ENCODE data around the gene CPED1. TPM values are rescaled to one million over a fixed set of nuclear protein-coding genes. Genes with fewer than 3 reads are reported as not detected.

Gene CPED1
- total RNA-seq, 1 experiment from 2014 or later = 0.39 TPM

DNA sequence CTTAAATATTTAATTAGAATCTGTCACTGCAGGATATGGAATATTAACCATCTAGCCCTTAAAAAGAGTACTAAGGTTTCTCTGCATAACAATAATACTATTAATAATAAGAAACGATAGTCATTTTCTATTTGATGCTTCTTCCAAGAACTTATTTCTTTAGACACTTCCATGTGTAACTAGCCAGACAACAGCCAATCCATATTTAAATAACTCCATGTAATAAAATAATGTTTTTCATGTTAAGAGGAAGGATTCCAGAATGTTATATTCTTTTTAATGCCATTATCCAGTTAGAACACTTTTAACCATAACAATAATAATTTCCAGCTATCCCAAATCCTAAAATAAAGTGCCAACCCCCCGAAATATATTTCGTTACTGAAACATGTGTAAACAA is 170.2 kb downstream of the CPED1 start:
- no TSS peak for BruUV-seq (replicated peaks)
- Histone ChIP-seq H3K4me1 (ENCODE audit: control insufficient read depth, insufficient read depth, low read length) (no peaks in the 10 kb centered on the region), H3K4me3 (ENCODE audit: low read depth in 2 of 2, low read length in 2 of 2) (no peak overlapping the region), H3K27me3 (ENCODE audit: control insufficient read depth, insufficient read depth, low read length) (no peaks in the 10 kb centered on the region), H3K36me3 (ENCODE audit: control insufficient read depth, insufficient read depth, low read length) (no peaks in the 10 kb centered on the region), H3K9me3 (ENCODE audit: control insufficient read depth, insufficient read depth, low read depth, low read length) (no peaks in the 10 kb centered on the region), H3K27ac (ENCODE audit: low read length) (no peak overlapping the region)
- in situ Hi-C loops (cut with HindIII; ENCODE audit: low pct_unique_long_range_greater_than_20kb, low sequenced_read_pairs) = no loop called here
- intact Hi-C loops (cut with micrococcal nuclease; ENCODE audit: unreplicated experiment) = no loop called here
- CTCF ChIA-PET = no interaction called here
- no peak for TF ChIP-seq SIN3A (IDR thresholded peaks at IDR 0.05; ENCODE audit: borderline replicate concordance, insufficient read depth, low read depth, low read length)
- TF ChIP-seq, protein P1, sequence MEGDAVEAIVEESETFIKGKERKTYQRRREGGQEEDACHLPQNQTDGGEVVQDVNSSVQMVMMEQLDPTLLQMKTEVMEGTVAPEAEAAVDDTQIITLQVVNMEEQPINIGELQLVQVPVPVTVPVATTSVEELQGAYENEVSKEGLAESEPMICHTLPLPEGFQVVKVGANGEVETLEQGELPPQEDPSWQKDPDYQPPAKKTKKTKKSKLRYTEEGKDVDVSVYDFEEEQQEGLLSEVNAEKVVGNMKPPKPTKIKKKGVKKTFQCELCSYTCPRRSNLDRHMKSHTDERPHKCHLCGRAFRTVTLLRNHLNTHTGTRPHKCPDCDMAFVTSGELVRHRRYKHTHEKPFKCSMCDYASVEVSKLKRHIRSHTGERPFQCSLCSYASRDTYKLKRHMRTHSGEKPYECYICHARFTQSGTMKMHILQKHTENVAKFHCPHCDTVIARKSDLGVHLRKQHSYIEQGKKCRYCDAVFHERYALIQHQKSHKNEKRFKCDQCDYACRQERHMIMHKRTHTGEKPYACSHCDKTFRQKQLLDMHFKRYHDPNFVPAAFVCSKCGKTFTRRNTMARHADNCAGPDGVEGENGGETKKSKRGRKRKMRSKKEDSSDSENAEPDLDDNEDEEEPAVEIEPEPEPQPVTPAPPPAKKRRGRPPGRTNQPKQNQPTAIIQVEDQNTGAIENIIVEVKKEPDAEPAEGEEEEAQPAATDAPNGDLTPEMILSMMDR (IDR thresholded peaks at IDR 0.05) = no peak
- no peak for TF ChIP-seq POLR2AphosphoS5 (IDR thresholded peaks at IDR 0.05; ENCODE audit: low read depth, low read length)
- TF ChIP-seq, protein P2, sequence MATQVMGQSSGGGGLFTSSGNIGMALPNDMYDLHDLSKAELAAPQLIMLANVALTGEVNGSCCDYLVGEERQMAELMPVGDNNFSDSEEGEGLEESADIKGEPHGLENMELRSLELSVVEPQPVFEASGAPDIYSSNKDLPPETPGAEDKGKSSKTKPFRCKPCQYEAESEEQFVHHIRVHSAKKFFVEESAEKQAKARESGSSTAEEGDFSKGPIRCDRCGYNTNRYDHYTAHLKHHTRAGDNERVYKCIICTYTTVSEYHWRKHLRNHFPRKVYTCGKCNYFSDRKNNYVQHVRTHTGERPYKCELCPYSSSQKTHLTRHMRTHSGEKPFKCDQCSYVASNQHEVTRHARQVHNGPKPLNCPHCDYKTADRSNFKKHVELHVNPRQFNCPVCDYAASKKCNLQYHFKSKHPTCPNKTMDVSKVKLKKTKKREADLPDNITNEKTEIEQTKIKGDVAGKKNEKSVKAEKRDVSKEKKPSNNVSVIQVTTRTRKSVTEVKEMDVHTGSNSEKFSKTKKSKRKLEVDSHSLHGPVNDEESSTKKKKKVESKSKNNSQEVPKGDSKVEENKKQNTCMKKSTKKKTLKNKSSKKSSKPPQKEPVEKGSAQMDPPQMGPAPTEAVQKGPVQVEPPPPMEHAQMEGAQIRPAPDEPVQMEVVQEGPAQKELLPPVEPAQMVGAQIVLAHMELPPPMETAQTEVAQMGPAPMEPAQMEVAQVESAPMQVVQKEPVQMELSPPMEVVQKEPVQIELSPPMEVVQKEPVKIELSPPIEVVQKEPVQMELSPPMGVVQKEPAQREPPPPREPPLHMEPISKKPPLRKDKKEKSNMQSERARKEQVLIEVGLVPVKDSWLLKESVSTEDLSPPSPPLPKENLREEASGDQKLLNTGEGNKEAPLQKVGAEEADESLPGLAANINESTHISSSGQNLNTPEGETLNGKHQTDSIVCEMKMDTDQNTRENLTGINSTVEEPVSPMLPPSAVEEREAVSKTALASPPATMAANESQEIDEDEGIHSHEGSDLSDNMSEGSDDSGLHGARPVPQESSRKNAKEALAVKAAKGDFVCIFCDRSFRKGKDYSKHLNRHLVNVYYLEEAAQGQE (IDR thresholded peaks at IDR 0.05; ENCODE audit: insufficient read depth in 1 of 2, low read depth in 2 of 2, low read length in 1 of 2) = no peak
- TF ChIP-seq TCF7L2 (IDR thresholded peaks at IDR 0.05; ENCODE audit: low read depth, low read length) = no peak
- no peak for ATAC-seq
- POLR2A ChIA-PET = no interaction called here
- DNase-seq (ENCODE audit: low read depth, low spot score) = no peak

DNA sequence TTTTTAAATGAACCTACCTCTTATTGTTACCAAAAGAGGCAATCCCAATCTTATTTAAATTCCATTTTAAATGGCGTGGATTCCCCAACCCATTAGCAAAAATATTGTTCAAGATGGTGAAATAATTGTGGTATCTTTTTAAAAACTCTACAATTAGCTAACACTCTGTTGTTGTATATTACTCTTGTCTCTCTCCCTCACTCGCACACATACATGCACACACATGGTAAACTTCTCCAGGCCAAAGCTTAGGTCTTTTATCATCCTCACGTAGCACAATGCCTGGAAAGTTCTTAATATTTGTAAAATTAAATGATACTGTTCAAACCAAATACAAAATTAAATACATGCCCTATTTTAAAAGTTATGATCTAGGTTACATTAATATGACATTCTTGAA is 171.0 kb downstream of the CPED1 start:
- no peaks in the 10 kb centered on the region for H3K27me3 ChIP-seq (ENCODE audit: control insufficient read depth, insufficient read depth, low read length)
- in situ Hi-C loops (cut with HindIII; ENCODE audit: low pct_unique_long_range_greater_than_20kb, low sequenced_read_pairs) (no loop called here), intact Hi-C loops (cut with micrococcal nuclease; ENCODE audit: unreplicated experiment) (no loop called here)
- H3K27ac ChIP-seq (ENCODE audit: low read length) = no peak overlapping the region
- H3K36me3 ChIP-seq (ENCODE audit: control insufficient read depth, insufficient read depth, low read length) = no peaks in the 10 kb centered on the region
- ATAC-seq (no peak), DNase-seq (ENCODE audit: low read depth, low spot score) (no peak)
- no peaks in the 10 kb centered on the region for H3K4me1 ChIP-seq (ENCODE audit: control insufficient read depth, insufficient read depth, low read length)
- no peaks in the 10 kb centered on the region for H3K9me3 ChIP-seq (ENCODE audit: control insufficient read depth, insufficient read depth, low read depth, low read length)
- ChIA-PET CTCF (no interaction called here), POLR2A (no interaction called here)
- H3K4me3 ChIP-seq (ENCODE audit: low read depth in 2 of 2, low read length in 2 of 2) = no peak overlapping the region
- no TSS peak for BruUV-seq (replicated peaks)
- TF ChIP-seq POLR2AphosphoS5 (IDR thresholded peaks at IDR 0.05; ENCODE audit: low read depth, low read length) = no peak
- TF ChIP-seq, protein P1 (IDR thresholded peaks at IDR 0.05) = no peak
